HG03025 (cell line): ENCODE results near the gene PRCP.

ENCODE experiments used
- ATAC-seq: cut with Tn5 transposase; IDR thresholded peaks from one replicate; pipeline ENCODE4 v1.9.1; 2021; ENCODE audit warnings: mild to moderate bottlenecking, moderate library complexity; ENCODE audit not compliant: unreplicated experiment, low FRiP score

Gene PRCP

DNA sequence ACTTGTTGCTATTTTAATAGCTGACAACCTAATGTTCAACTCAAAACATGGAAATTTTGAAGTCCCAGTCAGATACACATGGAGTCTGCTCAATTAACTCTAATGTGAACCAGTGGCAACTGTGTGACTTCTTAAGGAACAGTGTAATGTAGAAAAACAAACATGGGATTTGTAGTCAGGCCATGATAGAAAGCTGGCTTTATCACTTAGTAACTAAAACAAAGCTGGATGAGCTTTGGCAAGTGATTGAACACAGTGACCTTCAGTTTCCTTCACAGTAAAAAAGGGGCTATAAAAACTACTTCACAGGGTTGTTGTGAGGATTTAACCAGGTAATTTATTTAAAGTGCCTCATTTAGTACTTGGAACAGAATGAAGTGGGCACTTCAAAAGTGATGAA lies 62.6 kb downstream of the PRCP start:
- ATAC-seq = no peak

DNA sequence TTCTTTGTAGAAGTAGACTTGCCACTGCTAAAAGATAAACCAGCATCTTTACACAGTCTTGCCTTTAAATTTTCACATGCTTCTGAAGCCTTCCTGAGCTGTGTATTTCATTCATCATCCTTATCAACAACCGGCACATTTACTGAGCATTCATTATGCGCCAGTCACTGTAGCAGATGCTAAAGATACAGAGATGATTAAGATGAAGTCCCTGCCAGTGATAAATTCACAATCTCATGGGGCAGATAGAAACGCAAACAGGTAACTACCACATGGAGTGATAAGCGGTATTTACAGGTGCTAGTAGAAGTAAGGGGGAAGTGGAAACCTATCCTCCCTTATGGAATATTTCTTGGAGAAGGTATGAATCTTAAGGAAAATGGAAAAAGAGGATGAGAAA lies 67.2 kb downstream of the PRCP start:
- no peak for ATAC-seq

GRCh38 chr11:82831364-82831763 lies 68.9 kb downstream of the PRCP start:
- ATAC-seq = no peak

- ATAC-seq = no peak
Measured at GRCh38 chr11:82830746-82831145, 69.5 kb downstream of the PRCP start.

DNA sequence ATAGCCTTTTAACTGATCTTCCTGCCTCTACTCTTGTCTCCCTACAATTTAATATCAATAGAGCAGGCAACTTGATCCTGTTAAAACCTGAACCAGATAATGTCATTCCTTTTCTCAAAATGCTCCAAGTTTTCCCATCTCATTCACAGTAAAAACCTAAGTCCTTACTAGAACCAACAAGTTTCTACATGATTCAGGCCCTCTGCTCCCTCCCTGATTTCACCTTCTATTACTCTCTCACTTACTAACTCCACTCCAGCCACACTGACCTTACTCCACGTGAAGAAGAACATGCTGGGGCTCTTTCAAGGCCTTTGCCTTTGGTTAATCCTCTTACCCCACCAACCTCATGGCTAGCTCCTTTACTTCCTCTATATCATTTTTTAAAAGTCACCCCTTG lies 71.1 kb downstream of the PRCP start:
- ATAC-seq = no peak

GRCh38 chr11:82828472-82828871 lies 71.8 kb downstream of the PRCP start:
- ATAC-seq = no peak

DNA sequence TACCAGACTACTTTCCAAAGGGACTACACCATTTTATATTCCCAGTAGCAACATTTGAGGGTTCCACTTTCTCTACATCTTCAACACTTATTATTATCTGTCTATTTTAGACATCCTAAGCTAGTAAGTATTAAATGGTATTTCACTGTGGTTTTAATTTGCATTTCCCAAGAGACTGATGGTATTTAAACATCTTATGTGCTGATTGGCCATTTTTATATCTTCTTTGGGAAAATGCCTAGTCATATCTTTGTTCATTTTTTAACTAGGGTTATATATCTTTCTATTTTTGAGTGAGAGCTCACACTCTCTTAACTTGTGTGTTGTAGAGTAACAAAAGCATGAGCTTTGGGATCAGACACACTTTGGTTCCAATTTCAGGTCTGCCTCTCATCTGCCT lies 73.7 kb downstream of the PRCP start:
- no peak for ATAC-seq

DNA sequence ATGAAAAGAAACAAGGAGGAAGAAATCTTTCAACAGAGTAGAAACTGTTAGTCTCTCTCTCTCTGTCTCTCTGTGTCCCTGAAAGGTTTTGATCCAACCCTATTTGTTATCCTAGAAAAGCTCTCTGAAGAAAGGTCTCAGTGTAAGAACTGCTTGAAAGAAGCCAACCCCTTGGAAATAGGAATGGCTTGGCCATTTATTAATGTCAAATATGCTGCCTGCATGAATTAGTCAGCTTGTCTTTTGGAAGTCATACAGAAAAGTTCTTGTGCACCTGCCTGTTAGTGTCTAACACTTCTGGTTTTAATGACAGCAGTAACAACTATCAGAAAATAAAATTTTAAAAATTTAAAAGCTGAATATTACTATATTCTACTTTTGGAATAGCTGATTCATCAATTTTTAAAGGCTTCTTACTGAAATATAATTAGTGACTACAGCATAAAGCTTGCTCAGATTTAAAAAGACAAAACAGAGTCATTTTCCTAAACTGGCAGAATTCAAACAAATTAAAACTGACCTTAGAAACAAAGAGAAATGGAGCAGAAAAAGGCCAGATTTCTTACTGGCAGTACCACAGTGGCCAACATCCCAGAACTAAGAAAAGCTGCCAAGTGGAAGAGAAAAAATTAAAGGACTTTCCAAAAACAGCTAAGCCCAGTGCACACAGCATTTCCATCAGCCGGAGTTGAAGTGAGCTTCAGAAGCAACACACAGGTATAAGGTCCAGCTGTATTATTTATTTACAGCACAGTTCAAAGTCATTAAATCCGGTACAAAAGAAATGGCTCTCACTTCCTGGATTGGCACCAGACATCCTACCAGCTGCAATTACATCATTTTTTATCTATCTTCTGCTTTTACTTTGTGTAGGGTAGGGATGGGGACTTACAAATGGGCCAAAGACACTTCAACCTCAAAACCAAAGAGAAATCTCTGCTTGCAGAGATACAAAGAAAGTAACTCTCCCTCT lies 76.3 kb downstream of the PRCP start:
- no peak for ATAC-seq

DNA sequence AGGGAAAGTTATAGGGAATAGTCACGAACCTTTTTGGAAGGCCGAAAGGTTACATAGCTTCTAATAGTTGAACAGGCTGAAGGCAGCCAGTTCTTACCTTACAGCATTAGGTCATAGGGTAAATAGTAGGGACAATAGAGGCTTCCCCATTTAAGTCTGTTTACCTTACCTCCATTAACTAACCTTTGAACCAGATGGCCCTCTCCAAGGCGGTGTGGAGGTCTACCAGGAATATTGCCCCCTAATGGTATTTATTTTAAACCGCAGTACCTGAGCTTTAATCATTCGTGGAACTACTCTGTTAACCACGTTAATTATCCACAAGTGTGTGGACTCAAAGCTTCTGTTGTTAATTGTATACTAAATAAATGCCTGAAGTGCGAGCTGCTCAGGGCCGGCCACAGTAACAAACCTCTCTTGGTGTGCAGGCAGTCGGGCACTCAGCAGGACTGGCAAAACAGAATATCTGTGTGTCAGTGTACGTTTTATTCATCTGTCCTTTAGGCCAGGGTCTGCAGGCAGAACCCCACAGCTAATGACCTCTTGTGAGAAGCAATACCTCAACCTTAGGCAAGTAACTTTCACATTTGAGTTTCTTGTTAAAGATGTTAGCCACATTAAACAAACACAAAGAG lies 81.7 kb downstream of the PRCP start:
- no peak for ATAC-seq

GRCh38 chr11:82815406-82815805 lies 84.8 kb downstream of the PRCP start:
- ATAC-seq = no peak

- no peak for ATAC-seq
Measured at GRCh38 chr11:82814379-82814778, 85.9 kb downstream of the PRCP start.

GRCh38 chr11:82811369-82811768 lies 88.9 kb downstream of the PRCP start:
- ATAC-seq = no peak

DNA sequence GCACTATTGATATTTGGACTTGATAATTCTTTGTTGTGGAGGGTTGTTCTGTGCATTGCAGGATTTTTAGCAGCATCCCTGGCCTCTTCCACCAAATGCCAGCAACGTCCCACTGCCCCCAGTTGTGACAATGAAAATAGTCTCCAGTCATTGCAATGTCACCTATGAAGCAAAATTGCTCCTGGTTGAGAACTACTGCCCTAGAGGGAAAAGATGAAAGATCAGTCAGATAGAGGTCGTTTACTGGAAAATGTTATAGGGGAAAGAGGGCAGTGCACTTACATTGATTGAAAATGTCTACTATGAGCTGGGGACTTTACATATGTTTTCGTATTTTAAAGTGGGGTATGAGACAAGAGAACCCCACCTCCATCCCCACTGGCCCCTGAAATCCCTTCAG lies 89.5 kb downstream of the PRCP start:
- ATAC-seq = no peak

DNA sequence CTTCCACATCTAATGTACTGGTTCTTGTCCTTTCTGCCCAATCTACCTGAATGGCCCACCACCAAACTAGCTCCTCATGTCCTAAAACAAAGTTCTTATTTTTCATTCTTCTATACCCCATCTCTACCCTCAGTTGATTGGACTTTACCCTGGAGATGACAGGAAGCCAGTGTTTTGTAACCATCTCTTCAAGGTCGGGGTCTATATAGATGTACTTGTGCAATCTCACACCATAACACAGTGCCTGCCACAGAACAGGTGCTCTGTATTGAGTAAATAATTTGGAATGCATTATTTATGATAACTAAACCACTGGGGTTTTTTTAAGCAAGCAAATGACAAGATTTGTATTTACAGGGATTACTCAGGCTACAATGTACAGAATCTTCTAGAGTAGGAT lies 89.9 kb downstream of the PRCP start:
- no peak for ATAC-seq

GRCh38 chr11:82807646-82808045 lies 92.6 kb downstream of the PRCP start:
- no peak for ATAC-seq

DNA sequence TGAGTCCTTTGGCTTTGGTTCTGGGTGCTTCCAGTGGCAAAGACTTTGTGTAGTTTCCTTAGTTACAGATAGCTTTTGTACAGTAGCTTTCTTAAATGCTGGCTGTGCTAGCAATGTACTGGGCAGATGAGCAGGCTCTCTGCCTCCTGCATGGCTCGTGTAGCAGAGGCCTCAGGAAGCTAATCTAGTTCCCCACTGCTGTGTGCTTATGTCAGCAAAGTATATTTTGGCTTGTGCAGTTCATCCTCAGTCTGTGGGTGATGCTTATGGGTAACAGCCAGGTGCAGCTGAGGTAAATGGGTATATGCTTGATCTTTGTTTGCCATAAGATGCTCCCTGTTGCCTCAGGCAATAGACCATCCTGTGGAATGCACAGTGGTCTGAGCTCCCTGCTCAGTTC lies 97.5 kb downstream of the PRCP start:
- no peak for ATAC-seq

- no peak for ATAC-seq
Measured at GRCh38 chr11:82796998-82797961, 103.0 kb downstream of the PRCP start.

GRCh38 chr11:82794490-82794889 lies 105.7 kb downstream of the PRCP start:
- no peak for ATAC-seq

DNA sequence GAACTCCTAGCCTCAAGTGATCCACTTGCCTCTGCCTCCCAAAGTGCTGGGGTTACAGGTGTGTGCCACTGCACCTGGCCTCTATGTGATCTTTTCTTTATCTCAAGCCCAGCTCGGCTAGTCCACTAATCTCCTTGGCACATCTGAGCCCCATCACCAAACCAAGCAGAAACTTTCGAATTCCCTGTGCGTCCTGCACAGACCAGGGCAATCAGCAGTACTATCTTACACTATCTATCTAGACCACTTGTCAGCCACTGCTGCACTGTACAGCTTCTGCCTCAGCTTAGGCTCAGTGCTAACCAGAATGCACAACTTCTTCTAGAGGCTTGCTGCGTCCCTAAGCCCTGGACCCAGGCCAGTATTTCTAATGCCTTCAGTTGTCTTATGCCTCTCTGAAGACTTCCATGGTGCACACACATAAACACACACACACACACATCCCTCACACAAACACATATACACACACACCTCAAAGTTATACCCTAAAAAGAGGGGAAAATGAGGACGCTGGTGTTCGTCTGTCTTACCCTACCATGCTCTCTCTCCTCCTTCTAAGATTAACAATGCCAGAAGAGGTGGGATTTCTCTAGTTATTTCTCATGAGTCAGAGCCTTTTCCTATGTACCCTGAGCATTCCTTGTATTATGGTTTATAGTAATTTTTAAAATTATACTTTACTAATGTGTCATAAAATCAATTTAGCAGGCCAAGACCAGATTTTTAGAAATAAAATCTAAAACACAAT lies 107.2 kb downstream of the PRCP start:
- no peak for ATAC-seq

- ATAC-seq = no peak
Measured at GRCh38 chr11:82792319-82792718, 107.9 kb downstream of the PRCP start.
